Measurements from ENCODE around the gene MAB21L3. TPM values are rescaled to one million over a fixed set of nuclear protein-coding genes. Genes with fewer than 3 reads are reported as not detected.

The MAB21L3 gene
- total RNA-seq, 1 experiment from 2014 or later, result 0.10 TPM

- no peak for DNase-seq (ENCODE audit: low read depth)
Measured at GRCh38 chr1:116165572-116165971, 54.4 kb downstream of the MAB21L3 start.

- DNase-seq (ENCODE audit: low read depth), result no peak
Measured at GRCh38 chr1:116166011-116166571, 54.9 kb downstream of the MAB21L3 start.

GRCh38 chr1:116166655-116167054 lies 55.5 kb downstream of the MAB21L3 start:
- DNase-seq (ENCODE audit: low read depth), result no peak

GRCh38 chr1:116167625-116168276 lies 56.6 kb downstream of the MAB21L3 start:
- DNase-seq (ENCODE audit: low read depth), result no peak

GRCh38 chr1:116168277-116169032 lies 57.3 kb downstream of the MAB21L3 start:
- peak; percentile 46 for DNase-seq (ENCODE audit: low read depth)

GRCh38 chr1:116169898-116170297 lies 58.7 kb downstream of the MAB21L3 start:
- DNase-seq (ENCODE audit: low read depth), result no peak

- no peak for DNase-seq (ENCODE audit: low read depth)
Measured at GRCh38 chr1:116170721-116171589, 59.8 kb downstream of the MAB21L3 start.

- DNase-seq (ENCODE audit: low read depth), result no peak
Measured at GRCh38 chr1:116172666-116173065, 61.5 kb downstream of the MAB21L3 start.

GRCh38 chr1:116175611-116176010 lies 64.4 kb downstream of the MAB21L3 start:
- DNase-seq (ENCODE audit: low read depth), result no peak

- DNase-seq (ENCODE audit: low read depth), result no peak
Measured at GRCh38 chr1:116176306-116176789, 65.1 kb downstream of the MAB21L3 start.

- DNase-seq (ENCODE audit: low read depth), result no peak
Measured at GRCh38 chr1:116177861-116178260, 66.7 kb downstream of the MAB21L3 start.

GRCh38 chr1:116178837-116179236 lies 67.6 kb downstream of the MAB21L3 start:
- no peak for DNase-seq (ENCODE audit: low read depth)

- no peak for DNase-seq (ENCODE audit: low read depth)
Measured at GRCh38 chr1:116179419-116179818, 68.2 kb downstream of the MAB21L3 start.

GRCh38 chr1:116179964-116180363 lies 68.8 kb downstream of the MAB21L3 start:
- DNase-seq (ENCODE audit: low read depth), result no peak

GRCh38 chr1:116182019-116182714 lies 71.0 kb downstream of the MAB21L3 start:
- DNase-seq (ENCODE audit: low read depth), result no peak

Other genes with a start within 250 kb of the MAB21L3 start
- 0.05 and 0.62 TPM in 2 replicates for gene SLC22A15, start 134.9 kb upstream of the MAB21L3 start, total RNA-seq (2014; rRNA removed; shearing (Covaris generic))